HEK293T (cell line): ENCODE measurements around the gene PDE6A.
A peak's percentile ranks its signal among the peaks of the same experiment; 100 is the strongest.

Source experiments
- CTCF ChIA-PET: fragments of 350-600 bp; formaldehyde crosslinking; extraction: SDS; loops from one replicate; lab custom pipeline; 2021; ENCODE audit warnings: antibody characterized with exemption, inconsistent platforms; lab: Yijun Ruan, JAX
- POLR2A ChIA-PET: fragments of 350-600 bp; formaldehyde crosslinking; extraction: SDS; loops from one replicate; lab custom pipeline; 2020; ENCODE audit warnings: antibody characterized with exemption, inconsistent platforms; lab: Yijun Ruan, JAX
- DNase-seq: peaks from one replicate; pipeline ENCODE4 v3.0.0; 2012; ENCODE audit warnings: mixed read lengths; ENCODE audit errors: extremely low spot score
- ARNT ChIP-seq: fragments of 450-650 bp; IDR thresholded peaks from 2 replicates; pipeline ENCODE4 v1.6.1; 2017; ENCODE audit warnings: mild to moderate bottlenecking
- BHLHE40 ChIP-seq: fragments of 450-650 bp; IDR thresholded peaks from 2 replicates; pipeline ENCODE4 v1.6.1; 2016; ENCODE audit warnings: mild to moderate bottlenecking, moderate library complexity, borderline replicate concordance
- CTBP1 ChIP-seq: fragments of 450-650 bp; IDR thresholded peaks from 2 replicates; pipeline ENCODE4 v1.6.1; 2016; ENCODE audit warnings: borderline replicate concordance
- ELF4 ChIP-seq: fragments of 450-650 bp; IDR thresholded peaks from 2 replicates; pipeline ENCODE4 v1.6.1; 2017; ENCODE audit warnings: antibody characterized with exemption
- FOXA1 ChIP-seq: fragments of 450-650 bp; IDR thresholded peaks from 2 replicates; pipeline ENCODE4 v1.6.1; 2016; ENCODE audit warnings: mild to moderate bottlenecking
- FOXK2 ChIP-seq: fragments of 450-650 bp; IDR thresholded peaks from 2 replicates; pipeline ENCODE4 v1.6.1; 2016; ENCODE audit warnings: mild to moderate bottlenecking
- FOXM1 ChIP-seq: fragments of 450-650 bp; IDR thresholded peaks from 2 replicates; pipeline ENCODE4 v1.6.1; 2017; ENCODE audit warnings: mild to moderate bottlenecking, borderline replicate concordance
- HDGF ChIP-seq: fragments of 450-650 bp; IDR thresholded peaks from 2 replicates; pipeline ENCODE4 v1.6.1; 2017; ENCODE audit warnings: antibody characterized with exemption, borderline replicate concordance
- L3MBTL2 ChIP-seq: fragments of 450-650 bp; conservative IDR thresholded peaks from 2 replicates; pipeline ENCODE4 v1.6.1; 2016; ENCODE audit warnings: mild to moderate bottlenecking
- LEF1 ChIP-seq: fragments of 450-650 bp; IDR thresholded peaks from 2 replicates; pipeline ENCODE4 v1.6.1; 2017; ENCODE audit warnings: mild to moderate bottlenecking, borderline replicate concordance
- NFRKB ChIP-seq: fragments of 450-650 bp; IDR thresholded peaks from 2 replicates; pipeline ENCODE4 v1.6.1; 2016; ENCODE audit warnings: mild to moderate bottlenecking, moderate library complexity
- PKNOX1 ChIP-seq: fragments of 450-650 bp; IDR thresholded peaks from 2 replicates; pipeline ENCODE4 v1.6.1; 2016
- SP1 ChIP-seq: fragments of 450-650 bp; IDR thresholded peaks from 2 replicates; pipeline ENCODE4 v1.6.1; 2017
- TARDBP ChIP-seq: fragments of 450-650 bp; IDR thresholded peaks from 2 replicates; pipeline ENCODE4 v1.6.1; 2016
- ZNF384 ChIP-seq: fragments of 450-650 bp; IDR thresholded peaks from 2 replicates; pipeline ENCODE4 v1.6.1; 2016

The PDE6A gene

GRCh38 chr5:149962601-149963300 is 18.2 kb upstream of the PDE6A start:
- no peak for TF ChIP-seq NFRKB
- TF ChIP-seq PKNOX1: peak; percentile 25; the same call in 1 of the 2 replicates
- TF ChIP-seq ARNT: no peak
- no peak for DNase-seq
- ChIA-PET POLR2A (interaction anchor here (0.8 to 1.4 kb wide), 3 partner anchors 14 to 128 kb away, joined by 3 to 4 read pairs (median 3); no protein-coding TSS in a partner anchor), CTCF (interaction anchor here (0.9 to 3.6 kb wide), 10 partner anchors 9 to 324 kb away, joined by 3 to 40 read pairs (median 4); no protein-coding TSS in a partner anchor)

GRCh38 chr5:149961957-149962409 is 17.4 kb upstream of the PDE6A start:
- TF ChIP-seq PKNOX1: no peak
- TF ChIP-seq FOXM1: no peak
- TF ChIP-seq NFRKB: no peak
- TF ChIP-seq SP1: no peak
- TF ChIP-seq FOXK2: no peak
- TF ChIP-seq HDGF: no peak
- TF ChIP-seq FOXA1: no peak
- ChIA-PET CTCF (interaction anchor here (0.6 to 3.6 kb wide), 13 partner anchors 10 to 324 kb away, joined by 3 to 40 read pairs (median 5); no protein-coding TSS in a partner anchor), POLR2A (interaction anchor here (0.8 to 1.4 kb wide), 3 partner anchors 14 to 128 kb away, joined by 3 to 4 read pairs (median 3); no protein-coding TSS in a partner anchor)
- peak; percentile 49 for DNase-seq

GRCh38 chr5:149961186-149961685 is 16.6 kb upstream of the PDE6A start:
- ChIA-PET POLR2A (interaction anchor here (1.3 to 2.2 kb wide), 7 partner anchors 8 to 127 kb away, joined by 4 to 12 read pairs (median 6); no protein-coding TSS in a partner anchor), CTCF (interaction anchor here (0.8 to 3.6 kb wide), 8 partner anchors 11 to 127 kb away, joined by 3 to 40 read pairs (median 8); no protein-coding TSS in a partner anchor)
- no peak for TF ChIP-seq FOXA1
- no peak for TF ChIP-seq TARDBP
- no peak for TF ChIP-seq FOXK2
- no peak for DNase-seq

- ChIA-PET CTCF (interaction anchor here (0.9 to 3.6 kb wide), 9 partner anchors 12 to 201 kb away, joined by 3 to 40 read pairs (median 8); no protein-coding TSS in a partner anchor), POLR2A (interaction anchor here (0.6 to 2.2 kb wide), 29 partner anchors 8 to 228 kb away, joined by 3 to 17 read pairs (median 4); partner anchors contain the start of genes HMGXB3 and TIGD6)
- DNase-seq: peak; percentile 95
- peak; percentile 40; the same call in 1 of the 2 replicates for TF ChIP-seq ELF4
- no peak for TF ChIP-seq HDGF
- peak; percentile 100 for TF ChIP-seq PKNOX1
- no peak for TF ChIP-seq FOXM1
- TF ChIP-seq NFRKB: no peak
- TF ChIP-seq ZNF384: no peak
- TF ChIP-seq FOXK2: no peak
- TF ChIP-seq BHLHE40: no peak
- TF ChIP-seq LEF1: no peak
- TF ChIP-seq TARDBP: no peak
- TF ChIP-seq L3MBTL2: peak; percentile 95
Measured at GRCh38 chr5:149960272-149961185, 15.9 kb upstream of the PDE6A start, which contains the start of gene SLC26A2. SLC26A2 (plus strand) TSS chr5:149960758; CDS start chr5:149977653, 16,895 bp downstream.

GRCh38 chr5:149959406-149960236 is 15.0 kb upstream of the PDE6A start:
- ChIA-PET POLR2A (interaction anchor here (0.8 to 2.2 kb wide), 27 partner anchors 9 to 129 kb away, joined by 3 to 17 read pairs (median 5); partner anchors contain the start of genes HMGXB3 and TIGD6), CTCF (interaction anchor here (0.6 to 3.6 kb wide), 16 partner anchors 11 to 1191 kb away, joined by 3 to 40 read pairs (median 4); no protein-coding TSS in a partner anchor)
- no peak for TF ChIP-seq TARDBP
- no peak for TF ChIP-seq HDGF
- TF ChIP-seq CTBP1: no peak
- TF ChIP-seq ARNT: no peak
- no peak for TF ChIP-seq FOXK2
- DNase-seq: peak; percentile 50
